ENCODE measurements around the gene IQCE.
A peak's percentile ranks its signal among the peaks of the same experiment; 100 is the strongest.

IQCE gene

DNA sequence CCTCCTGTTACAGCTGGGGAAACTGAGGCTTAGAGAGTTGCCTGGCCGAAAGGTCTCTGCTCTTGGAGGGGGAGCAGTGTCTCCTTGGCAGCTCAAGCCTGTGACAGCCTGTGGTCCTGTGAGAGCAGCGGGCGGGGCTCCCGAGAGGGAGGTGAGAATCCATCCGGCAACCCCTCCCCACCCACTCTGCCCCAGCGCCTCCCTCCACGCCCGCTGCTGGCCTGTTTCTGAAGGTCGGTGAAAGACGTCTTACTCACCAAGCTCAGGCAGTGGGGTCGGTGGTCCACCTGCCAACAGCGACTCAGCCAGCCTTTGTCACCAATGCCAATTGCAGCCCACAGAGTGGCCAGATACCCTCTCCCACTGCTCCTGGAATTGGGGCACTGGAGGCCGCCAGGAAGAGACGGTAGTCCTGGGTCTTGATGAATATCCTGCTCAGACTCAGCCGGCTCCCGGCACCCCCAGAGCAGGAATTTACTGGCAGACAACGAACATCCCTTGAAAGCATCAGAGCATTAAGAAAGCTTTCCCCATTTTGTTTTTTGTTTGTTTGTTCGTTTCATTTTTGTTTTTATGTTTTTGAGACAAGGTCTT lies 65.6 kb downstream of the IQCE start:
- no peak for TF ChIP-seq JUND (IDR thresholded peaks at IDR 0.05; ENCODE audit: low read depth)
- in situ Hi-C loops (cut with HindIII; ENCODE audit: low pct_unique_long_range_greater_than_20kb, low sequenced_read_pairs) = no loop called here
- DNase-seq (ENCODE audit: low read depth in 1 of 2, low spot score in 1 of 2) = no peak

DNA sequence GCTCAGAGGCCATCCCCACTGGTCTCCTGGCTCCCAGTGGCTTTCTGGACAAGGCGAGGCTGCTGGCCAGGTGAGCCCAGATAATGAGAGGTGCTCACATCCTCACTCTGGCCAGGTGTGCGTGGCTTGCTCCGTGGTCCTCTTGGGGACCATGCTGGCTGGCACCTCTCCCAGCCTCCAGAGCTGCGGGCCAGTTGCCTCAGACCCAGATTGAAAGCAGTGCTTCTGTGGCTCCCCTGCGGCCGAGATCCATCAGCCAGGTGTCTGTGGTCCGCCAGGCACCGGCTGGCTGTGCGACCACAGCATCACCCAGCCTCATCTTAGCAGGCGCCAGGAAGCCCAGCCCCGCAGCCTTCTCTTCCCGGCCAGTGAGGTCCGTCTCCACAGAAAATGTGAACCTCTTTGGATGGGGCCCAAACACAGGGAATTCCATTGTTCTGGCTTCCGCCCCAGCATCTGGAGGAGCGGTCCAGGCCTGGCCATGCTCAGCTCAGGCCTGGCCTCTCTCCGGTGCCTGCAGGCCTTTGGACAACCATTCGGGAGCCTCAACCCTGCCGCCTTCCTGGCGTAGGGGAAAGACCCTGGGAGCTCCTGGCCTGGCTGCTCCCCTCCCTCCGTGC lies 67.8 kb downstream of the IQCE start:
- in situ Hi-C loops (cut with HindIII; ENCODE audit: low pct_unique_long_range_greater_than_20kb, low sequenced_read_pairs) = no loop called here
- no peak for TF ChIP-seq JUND (IDR thresholded peaks at IDR 0.05; ENCODE audit: low read depth)
- DNase-seq (ENCODE audit: low read depth in 1 of 2, low spot score in 1 of 2) = no peak

DNA sequence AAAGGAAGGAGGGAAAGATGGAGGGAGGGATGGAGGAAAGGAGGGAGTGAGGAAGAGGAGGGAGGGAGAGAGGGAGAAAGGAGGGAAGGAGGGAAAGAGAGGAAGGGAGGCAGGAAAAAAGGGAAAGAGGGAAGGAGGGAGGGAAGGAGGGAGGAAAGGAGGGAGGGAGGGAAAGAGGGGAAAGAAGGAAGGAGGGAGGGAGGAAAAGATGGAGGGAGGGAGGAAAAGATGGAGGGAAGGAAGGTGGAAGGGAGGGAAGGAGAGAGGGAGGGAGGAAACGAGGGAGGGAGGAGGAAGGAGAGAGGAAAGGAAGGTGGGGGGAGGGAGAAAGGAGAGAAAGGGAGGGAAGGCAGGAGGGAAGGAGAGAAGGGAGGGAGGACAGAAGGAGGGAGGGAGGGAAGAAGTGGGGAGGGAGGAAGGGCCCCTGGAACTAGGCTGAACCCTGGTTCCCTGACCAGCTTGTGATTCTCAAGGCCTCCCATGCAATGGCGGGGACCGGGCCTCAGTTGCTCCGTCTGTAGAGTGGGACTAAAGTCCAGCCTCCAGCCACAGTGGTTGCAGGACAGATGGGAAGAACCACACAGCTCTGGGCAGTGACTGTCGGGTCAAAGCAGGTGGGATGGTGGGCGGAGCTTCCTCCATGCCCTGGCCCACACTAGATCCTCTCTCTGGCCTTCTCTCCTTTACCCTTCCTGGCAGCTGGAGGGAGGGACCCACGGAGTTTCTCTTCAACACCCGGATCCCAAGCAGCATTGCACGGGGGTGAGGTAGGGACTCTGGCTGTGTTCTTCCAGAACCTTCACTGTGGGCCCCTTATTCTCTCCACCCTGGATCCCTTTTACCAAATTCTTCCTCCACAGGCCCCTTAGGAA lies 68.7 kb downstream of the IQCE start:
- in situ Hi-C loops (cut with HindIII; ENCODE audit: low pct_unique_long_range_greater_than_20kb, low sequenced_read_pairs) = no loop called here
- no peak for TF ChIP-seq JUND (IDR thresholded peaks at IDR 0.05; ENCODE audit: low read depth)
- no peak for DNase-seq (ENCODE audit: low read depth in 1 of 2, low spot score in 1 of 2)

DNA sequence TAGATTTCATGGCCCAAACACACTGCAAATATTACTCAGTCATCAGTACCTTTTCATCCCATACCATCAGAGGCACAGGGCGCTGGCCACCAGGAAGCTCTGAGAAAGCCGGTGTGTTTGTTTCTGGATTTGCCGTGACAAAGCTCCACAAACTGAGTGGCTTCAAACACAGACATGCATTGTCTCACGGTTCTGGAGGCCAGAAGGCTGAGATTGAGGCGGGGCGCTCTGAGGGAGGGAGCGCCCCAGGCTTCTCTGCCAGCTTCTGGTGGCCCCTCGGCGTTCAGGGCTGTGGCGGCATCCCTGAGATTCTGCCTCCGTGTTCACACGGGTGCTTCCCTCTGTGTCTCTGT lies 69.3 kb downstream of the IQCE start:
- DNase-seq (ENCODE audit: low read depth in 1 of 2, low spot score in 1 of 2) = no peak
- TF ChIP-seq JUND (IDR thresholded peaks at IDR 0.05; ENCODE audit: low read depth) = no peak
- in situ Hi-C loops (cut with HindIII; ENCODE audit: low pct_unique_long_range_greater_than_20kb, low sequenced_read_pairs) = no loop called here

GRCh38 chr7:2628891-2629290 lies 70.1 kb downstream of the IQCE start:
- TF ChIP-seq JUND (IDR thresholded peaks at IDR 0.05; ENCODE audit: low read depth) = no peak
- in situ Hi-C loops (cut with HindIII; ENCODE audit: low pct_unique_long_range_greater_than_20kb, low sequenced_read_pairs) = no loop called here
- DNase-seq (ENCODE audit: low read depth in 1 of 2, low spot score in 1 of 2) = no peak

- no peak for TF ChIP-seq JUND (IDR thresholded peaks at IDR 0.05; ENCODE audit: low read depth)
- peak; percentile 64 to 90 for DNase-seq (ENCODE audit: low read depth in 1 of 2, low spot score in 1 of 2)
- in situ Hi-C loops (cut with HindIII; ENCODE audit: low pct_unique_long_range_greater_than_20kb, low sequenced_read_pairs) = no loop called here
Measured at GRCh38 chr7:2629746-2630681, 71.2 kb downstream of the IQCE start.

DNA sequence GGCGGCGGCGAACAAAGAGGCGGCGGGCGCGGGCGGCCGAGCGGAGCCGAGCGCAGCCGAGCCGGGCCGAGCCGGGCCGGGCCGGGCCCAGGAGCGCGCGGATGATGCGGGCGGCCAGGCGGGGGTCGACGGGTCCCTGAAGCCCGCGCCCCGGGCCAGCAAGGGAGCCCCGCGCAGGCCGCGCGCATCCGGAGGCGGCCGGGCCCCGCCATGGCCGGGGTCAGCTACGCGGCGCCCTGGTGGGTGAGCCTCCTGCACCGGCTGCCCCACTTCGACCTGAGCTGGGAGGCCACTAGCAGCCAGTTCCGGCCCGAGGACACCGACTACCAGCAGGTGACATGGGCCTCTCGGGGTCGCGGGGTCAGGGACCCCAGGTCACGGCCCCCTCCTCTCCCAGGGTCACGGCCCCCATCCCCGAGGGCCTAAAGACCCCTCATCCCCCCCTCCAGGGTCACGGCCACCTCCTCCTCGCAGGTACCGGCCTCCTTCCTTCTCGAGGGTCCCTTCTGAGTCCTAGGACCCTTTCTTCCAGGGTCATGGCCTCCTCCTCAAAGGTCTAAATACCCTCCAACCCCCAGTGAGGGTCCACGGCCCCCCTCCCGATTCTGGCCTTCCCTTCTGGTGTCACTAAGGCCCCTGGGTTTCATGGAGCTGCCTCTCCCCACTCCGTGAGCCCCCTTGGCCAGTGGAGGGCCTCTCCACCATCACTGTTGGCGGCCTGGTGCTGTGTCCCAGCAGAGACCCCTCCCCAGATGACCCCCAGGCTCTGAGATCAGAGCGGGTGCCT lies 73.4 kb downstream of the IQCE start, which contains the start of gene TTYH3:
TSS of gene TTYH3 (plus strand) at position 41 of the 787 bp plus-strand sequence. CDS start at position 211, 170 bp downstream.
- in situ Hi-C loops (cut with HindIII; ENCODE audit: low pct_unique_long_range_greater_than_20kb, low sequenced_read_pairs) = no loop called here
- no peak for DNase-seq (ENCODE audit: low read depth in 1 of 2, low spot score in 1 of 2)
- no peak for TF ChIP-seq JUND (IDR thresholded peaks at IDR 0.05; ENCODE audit: low read depth)

DNA sequence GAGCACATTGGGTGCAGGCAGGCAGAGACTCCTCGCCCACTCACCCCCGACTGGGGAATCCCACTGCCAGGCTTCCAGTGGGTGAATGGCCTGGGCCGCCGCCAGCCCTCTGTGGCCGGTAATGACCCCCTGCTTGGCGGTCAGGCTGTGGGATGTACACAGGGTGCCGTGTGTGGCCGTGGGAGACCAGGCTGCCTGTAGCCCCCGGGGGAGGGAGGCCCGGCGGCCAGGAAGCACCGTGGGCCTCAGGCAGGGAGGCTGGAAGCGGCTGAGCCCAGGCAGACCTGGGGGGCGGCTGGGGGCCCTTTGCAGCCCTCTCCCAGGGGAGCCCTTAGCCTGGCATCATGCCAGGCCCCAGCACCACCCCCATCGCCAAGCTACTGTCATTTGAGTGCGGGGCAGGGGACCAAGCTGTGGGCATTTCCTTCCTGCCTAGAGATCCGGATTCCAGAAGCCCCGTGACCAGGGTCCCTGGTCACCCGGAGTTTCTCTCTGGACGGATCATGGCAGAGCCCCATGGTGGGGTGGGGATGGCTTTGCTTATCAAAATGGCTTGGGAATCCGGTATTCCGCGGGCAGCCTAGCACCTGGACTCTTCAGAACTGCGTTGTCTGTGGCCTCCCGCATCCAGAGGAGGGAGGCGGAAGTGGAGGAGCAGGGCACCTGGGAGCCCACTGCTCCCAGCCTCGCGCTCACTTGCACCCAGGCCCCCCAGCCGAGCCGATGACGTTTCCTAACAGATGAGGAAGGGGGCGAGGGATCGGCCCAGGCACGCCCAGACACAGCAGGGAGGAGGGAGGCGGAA lies 74.2 kb downstream of the IQCE start:
- TF ChIP-seq JUND (IDR thresholded peaks at IDR 0.05; ENCODE audit: low read depth) = no peak
- peak; percentile 19 to 51 for DNase-seq (ENCODE audit: low read depth in 1 of 2, low spot score in 1 of 2)
- in situ Hi-C loops (cut with HindIII; ENCODE audit: low pct_unique_long_range_greater_than_20kb, low sequenced_read_pairs) = no loop called here

DNA sequence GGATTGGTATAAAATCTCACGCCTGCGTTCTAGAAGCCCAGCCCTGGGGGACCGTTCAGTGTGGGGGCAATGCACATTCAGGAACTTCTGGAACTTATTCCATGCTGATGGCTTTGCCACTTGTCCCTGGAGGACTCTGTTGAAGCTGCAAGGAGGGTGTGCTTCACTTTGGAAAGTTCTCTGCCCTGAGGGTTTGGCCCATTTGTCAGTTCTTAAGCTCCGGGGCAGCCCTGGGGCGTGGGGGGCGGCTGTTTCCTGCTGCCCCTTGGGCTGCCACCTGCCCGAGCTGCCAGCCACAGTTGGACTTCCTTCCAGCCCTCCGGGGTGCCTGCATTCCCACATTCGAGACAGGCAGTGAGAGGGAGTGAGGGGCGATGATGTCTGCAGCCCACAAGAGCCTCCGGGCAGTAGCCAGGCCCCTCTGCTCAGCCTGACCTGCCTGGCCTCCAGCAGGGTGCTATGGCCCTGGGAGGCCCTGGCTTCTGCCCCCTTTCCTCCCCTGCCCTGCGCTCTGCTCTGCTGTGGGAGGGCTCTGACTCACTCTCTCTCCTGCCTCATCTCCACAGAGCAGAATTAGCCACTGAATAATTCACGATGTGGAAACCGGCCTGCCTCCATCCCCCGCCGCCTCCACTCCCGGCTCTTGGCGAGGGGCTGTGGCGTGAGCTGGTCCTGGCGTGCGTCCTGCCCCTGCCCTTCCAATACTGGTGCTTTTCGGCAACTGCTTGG lies 74.9 kb downstream of the IQCE start:
- in situ Hi-C loops (cut with HindIII; ENCODE audit: low pct_unique_long_range_greater_than_20kb, low sequenced_read_pairs) = no loop called here
- DNase-seq (ENCODE audit: low read depth in 1 of 2, low spot score in 1 of 2) = no peak
- no peak for TF ChIP-seq JUND (IDR thresholded peaks at IDR 0.05; ENCODE audit: low read depth)
